Fibroblast of lung (primary cell): ENCODE measurements around the gene EEF2.

ENCODE experiments used
- EZH2 ChIP-seq: IDR thresholded peaks from 2 replicates; pipeline ENCODE4 v1.5.1; 2012; ENCODE audit warnings: low read length, control low read depth, mild to moderate bottlenecking; ENCODE audit errors: missing control alignments
- TF ChIP-seq, protein P1 (sequence below), 2 donors: IDR thresholded peaks in 1 of 2; conservative IDR thresholded peaks in 1 of 2; 1 replicate in 1 of 2; 2 replicates in 1 of 2; pipeline ENCODE4 v1.5.1; 2011 to 2012; ENCODE audit warnings: low read length in 2 of 2, control low read depth in 1 of 2, inconsistent platforms in 1 of 2, low read depth in 1 of 2, mild to moderate bottlenecking in 1 of 2

DNA sequence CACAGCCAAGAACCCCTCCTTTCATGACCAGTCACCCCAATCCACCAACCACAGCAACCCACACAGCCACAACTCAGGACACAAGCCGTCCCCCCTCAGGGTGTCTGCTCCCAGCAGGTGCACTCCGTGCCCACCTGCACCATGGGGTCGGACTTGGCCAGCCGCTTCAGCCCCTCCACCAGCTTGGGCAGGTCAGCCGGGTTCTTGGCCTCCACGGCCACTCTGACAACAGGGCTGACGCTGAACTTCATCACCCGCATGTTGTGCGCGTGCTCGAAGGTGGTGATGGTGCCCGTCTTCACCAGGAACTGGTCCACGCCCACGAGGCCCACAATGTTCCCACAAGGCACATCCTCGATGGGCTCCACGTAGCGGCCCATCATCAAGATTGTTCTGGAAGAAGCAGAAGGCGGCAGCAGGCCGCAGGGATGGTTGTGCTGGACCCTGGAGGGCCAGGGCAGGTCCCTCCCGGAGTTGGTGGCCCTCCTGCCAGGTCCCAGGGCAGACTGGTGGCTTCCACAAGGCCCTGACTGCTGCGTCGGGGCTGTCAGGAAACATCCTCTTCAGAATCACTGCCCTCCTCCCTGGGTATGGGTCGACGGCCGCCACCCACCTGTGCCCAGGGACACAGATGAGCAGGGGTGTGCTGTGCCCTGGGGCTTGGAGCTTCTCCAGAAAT is 5.5 kb downstream of the EEF2 start:
- TF ChIP-seq, protein P1, sequence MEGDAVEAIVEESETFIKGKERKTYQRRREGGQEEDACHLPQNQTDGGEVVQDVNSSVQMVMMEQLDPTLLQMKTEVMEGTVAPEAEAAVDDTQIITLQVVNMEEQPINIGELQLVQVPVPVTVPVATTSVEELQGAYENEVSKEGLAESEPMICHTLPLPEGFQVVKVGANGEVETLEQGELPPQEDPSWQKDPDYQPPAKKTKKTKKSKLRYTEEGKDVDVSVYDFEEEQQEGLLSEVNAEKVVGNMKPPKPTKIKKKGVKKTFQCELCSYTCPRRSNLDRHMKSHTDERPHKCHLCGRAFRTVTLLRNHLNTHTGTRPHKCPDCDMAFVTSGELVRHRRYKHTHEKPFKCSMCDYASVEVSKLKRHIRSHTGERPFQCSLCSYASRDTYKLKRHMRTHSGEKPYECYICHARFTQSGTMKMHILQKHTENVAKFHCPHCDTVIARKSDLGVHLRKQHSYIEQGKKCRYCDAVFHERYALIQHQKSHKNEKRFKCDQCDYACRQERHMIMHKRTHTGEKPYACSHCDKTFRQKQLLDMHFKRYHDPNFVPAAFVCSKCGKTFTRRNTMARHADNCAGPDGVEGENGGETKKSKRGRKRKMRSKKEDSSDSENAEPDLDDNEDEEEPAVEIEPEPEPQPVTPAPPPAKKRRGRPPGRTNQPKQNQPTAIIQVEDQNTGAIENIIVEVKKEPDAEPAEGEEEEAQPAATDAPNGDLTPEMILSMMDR (conservative IDR thresholded peaks at IDR 0.05 in 1 of 2, IDR thresholded peaks at IDR 0.05 in 1 of 2; ENCODE audit: low read depth in 1 of 2, low read length in 2 of 2) = no peak
- TF ChIP-seq EZH2 = no peak
